Measurements from ENCODE around the gene DNAH2.

Gene DNAH2

GRCh38 chr17:7841396-7841914 lies 123.9 kb downstream of the DNAH2 start:
- peak; percentile 89 for DNase-seq

DNA sequence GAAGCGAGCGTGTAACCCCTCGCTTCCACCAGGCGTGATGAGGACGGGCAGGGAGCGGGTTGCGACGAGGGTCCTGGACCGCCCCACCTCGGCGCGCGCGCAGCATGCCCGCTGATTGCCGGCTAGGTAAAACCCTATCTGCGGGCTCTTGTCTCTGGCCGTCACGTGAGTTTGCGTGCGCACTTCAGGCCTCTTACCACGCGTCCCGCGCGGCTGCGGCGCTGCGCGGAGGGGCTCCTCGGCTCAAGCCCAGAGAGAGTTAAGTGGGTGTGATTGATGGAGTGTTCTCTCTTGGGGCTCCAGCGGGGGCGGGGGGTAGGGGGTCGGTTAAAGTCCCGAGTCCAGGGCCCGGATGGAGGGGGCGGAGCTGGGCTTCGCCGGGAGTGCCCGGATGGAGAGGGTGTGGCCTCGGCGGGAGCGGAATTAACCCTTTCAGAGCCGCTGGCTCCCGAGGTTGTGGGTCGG lies 124.4 kb downstream of the DNAH2 start:
- peak; percentile 97 for DNase-seq

- DNase-seq: peak; percentile 80
Measured at GRCh38 chr17:7842380-7843256, 125.1 kb downstream of the DNAH2 start.

GRCh38 chr17:7843257-7843535 lies 125.7 kb downstream of the DNAH2 start:
- DNase-seq: peak; percentile 68

DNA sequence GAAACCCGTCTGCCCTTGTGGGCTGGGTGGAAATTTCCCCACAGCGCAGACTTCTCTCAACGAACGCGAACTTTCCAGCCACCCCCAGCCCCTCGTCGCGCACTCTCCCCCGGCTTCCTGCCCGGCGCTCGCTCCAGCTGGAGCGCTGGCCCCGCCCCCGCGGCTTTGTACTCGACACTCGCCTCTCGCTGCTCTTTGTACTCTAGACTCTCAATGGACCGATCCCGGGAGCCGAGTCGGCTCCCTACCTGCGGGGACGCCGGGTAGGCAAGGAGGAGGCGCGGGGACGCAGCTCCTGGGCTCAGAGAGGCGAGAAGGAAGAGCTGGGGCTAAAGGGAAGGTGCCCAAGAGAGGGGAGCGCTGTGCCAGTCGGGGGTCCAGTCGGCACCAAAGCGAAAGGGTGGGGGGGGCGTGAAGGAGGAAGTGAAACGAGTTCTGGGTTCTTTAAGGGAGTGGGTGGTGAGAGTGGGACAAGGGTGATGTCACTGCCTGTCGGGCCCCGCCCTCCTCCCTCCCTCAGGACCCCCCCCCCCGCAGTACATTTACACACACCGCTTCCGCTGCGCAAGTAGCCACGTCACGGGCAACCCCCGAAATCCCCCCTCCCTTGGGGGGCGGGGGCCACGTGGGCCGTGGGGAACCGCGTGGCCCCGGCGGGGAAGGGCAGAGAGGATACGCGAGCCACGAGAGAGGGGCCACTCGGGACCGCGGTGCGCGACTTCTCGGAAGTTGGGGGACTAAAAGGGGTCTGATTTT lies 126.2 kb downstream of the DNAH2 start:
- DNase-seq: peak; percentile 93

DNA sequence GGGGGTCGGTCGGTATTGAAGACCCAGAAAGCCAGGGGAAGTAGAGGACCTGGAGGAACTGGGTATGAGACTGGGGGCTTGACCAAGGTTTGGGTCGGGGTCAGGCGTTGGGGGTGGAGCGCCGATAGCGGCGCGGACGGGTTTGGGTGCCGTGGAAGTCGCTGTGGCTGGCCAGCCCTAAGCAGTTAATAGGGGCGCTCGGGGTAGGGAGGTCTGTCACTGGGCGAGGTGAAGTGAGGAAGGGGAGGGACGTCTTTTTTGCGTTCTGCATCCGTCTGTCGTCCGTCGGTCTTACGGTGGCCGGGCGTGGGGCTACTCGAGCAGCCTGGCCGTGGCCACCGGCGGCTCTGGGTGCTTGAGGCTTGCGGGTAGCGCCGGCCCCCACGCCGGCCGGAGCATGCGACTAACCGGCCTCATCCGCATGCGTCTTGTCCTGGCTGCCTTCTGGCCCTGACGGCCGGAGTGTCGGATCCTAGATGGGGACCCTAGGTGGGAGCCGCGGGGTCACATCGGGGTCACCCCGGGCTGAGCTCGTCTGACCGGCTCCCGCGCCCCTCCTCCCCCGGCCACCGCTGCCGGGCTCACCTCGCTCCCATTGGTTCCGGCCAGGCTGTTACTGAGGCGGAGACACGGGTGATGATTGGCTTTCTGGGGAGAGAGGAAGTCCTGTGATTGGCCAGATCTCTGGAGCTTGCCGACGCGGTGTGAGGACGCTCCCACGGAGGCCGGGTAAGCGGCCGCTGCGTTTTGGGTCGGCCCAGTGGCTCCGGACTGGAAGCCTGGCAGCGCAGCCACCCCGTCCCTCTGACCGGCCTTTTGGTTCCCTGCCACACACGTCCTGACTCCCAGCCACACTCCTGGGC lies 127.0 kb downstream of the DNAH2 start:
- DNase-seq: peak; percentile 97

DNA sequence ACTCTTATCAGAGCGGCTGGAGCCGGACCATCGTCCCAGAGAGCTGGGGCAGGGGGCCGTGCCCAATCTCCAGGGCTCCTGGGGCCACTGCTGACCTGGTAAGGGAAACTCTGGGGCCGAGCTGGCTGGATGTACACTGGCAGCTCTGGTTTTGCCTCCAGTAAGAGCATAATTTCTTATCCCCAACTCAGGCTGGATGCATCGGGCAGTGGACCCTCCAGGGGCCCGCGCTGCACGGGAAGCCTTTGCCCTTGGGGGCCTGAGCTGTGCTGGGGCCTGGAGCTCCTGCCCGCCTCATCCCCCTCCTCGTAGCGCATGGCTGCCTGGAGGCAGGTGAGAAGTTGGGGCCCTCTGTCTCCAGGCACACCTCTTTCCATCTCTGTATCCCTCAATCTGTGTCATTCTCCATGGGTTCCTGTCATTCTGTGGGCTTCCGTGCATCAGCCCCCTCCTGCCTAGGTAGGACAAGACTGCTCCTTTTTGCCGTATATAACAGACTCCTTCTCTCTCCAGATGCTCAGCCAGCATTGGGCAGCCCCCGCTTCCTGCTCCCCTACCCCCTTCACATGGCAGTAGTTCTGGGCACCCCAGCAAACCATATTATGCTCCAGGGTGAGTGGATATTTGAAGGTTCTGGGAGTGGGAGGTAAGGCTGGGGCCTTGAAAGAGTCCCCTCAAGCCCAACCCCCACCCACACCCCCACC lies 128.0 kb downstream of the DNAH2 start:
- no peak for DNase-seq

DNA sequence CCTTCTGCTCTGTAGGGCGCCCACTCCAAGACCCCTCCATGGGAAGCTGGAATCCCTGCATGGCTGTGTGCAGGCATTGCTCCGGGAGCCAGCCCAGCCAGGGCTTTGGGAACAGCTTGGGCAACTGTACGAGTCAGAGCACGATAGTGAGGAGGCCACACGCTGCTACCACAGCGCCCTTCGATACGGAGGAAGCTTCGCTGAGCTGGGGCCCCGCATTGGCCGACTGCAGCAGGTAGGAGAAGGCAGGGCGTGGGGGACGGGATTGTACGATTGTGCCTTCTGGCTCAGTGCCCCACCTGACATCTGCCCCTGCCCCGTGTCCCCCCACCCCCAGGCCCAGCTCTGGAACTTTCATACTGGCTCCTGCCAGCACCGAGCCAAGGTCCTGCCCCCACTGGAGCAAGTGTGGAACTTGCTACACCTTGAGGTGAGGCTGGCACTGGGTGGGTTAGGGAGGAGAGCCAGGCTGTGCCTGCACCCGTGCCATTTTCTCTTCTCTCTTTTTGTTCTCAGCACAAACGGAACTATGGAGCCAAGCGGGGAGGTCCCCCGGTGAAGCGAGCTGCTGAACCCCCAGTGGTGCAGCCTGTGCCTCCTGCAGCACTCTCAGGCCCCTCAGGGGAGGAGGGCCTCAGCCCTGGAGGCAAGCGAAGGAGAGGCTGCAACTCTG lies 128.7 kb downstream of the DNAH2 start:
- no peak for DNase-seq

GRCh38 chr17:7846765-7847661 lies 129.5 kb downstream of the DNAH2 start:
- DNase-seq: no peak

- DNase-seq: no peak
Measured at GRCh38 chr17:7848131-7848579, 130.6 kb downstream of the DNAH2 start.

- DNase-seq: no peak
Measured at GRCh38 chr17:7848739-7849129, 131.2 kb downstream of the DNAH2 start.

- no peak for DNase-seq
Measured at GRCh38 chr17:7849130-7849750, 131.7 kb downstream of the DNAH2 start.

DNA sequence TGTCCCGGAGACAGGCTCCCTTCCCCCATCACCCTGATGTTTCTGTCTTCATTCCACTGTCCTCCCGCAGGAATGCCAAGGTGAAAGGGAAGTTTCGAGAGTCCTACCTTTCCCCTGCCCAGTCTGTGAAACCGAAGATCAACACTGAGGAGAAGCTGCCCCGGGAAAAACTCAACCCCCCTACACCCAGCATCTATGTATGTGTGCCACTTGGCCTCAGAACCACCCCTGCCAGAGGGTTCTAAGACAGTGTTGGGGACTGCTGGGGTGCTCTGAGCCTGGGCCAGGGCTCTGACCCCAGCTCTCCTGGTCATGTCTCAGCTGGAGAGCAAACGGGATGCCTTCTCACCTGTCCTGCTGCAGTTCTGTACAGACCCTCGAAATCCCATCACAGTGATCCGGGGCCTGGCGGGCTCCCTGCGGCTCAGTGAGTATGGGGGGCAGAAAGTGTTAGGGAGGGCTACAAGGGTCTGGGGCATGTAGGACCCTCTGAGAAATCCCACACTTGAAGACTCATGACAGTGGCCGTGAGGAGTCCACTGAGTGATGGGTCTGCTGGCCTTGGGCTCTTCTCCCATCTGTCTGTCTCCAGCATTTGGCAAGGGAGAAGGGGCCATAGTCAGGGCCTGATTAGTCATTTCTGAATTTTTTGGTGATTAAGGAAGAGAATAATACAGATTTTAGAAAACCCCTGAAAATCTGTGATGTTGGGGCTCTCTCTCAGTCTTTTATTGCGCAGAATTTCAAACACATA lies 132.4 kb downstream of the DNAH2 start:
- no peak for DNase-seq

- no peak for DNase-seq
Measured at GRCh38 chr17:7850701-7851437, 133.3 kb downstream of the DNAH2 start.

DNA sequence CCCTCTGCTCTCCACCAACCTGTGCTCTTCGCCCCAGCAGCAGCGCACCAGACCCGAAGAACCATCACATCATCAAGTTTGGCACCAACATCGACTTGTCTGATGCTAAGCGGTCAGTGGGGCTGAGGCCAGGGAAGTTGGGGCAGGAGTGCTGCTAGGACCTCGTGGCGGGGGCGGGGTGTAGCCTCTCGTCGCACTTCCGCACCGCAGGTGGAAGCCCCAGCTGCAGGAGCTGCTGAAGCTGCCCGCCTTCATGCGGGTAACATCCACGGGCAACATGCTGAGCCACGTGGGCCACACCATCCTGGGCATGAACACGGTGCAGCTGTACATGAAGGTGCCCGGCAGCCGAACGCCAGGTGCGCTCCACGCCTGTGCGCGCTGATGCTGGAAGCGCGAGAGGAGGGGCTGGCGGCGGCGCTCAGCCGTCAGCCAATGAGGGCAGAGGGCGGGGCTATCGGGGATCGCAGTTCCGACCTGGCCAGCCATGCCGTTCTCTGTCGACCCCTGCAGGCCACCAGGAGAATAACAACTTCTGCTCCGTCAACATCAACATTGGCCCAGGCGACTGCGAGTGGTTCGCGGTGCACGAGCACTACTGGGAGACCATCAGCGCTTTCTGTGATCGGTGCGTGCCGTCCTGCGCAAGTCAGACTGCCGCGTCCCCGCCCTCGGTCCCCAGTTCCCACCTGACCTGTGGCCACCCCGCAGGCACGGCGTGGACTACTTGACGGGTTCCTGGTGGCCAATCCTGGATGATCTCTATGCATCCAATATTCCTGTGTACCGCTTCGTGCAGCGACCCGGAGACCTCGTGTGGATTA lies 134.1 kb downstream of the DNAH2 start:
- DNase-seq: peak; percentile 97

DNA sequence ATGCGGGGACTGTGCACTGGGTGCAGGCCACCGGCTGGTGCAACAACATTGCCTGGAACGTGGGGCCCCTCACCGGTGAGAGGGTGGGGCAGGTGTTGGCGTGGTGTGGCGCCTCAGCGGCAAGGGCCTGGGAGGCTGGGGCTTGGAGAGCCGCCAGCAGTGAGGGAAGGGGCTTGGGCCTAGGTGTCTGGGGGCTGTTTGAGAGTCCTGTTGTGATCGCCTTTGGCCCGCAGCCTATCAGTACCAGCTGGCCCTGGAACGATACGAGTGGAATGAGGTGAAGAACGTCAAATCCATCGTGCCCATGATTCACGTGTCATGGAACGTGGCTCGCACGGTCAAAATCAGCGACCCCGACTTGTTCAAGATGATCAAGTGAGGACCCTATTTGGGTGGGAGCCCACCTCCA lies 134.7 kb downstream of the DNAH2 start:
- no peak for DNase-seq

DNA sequence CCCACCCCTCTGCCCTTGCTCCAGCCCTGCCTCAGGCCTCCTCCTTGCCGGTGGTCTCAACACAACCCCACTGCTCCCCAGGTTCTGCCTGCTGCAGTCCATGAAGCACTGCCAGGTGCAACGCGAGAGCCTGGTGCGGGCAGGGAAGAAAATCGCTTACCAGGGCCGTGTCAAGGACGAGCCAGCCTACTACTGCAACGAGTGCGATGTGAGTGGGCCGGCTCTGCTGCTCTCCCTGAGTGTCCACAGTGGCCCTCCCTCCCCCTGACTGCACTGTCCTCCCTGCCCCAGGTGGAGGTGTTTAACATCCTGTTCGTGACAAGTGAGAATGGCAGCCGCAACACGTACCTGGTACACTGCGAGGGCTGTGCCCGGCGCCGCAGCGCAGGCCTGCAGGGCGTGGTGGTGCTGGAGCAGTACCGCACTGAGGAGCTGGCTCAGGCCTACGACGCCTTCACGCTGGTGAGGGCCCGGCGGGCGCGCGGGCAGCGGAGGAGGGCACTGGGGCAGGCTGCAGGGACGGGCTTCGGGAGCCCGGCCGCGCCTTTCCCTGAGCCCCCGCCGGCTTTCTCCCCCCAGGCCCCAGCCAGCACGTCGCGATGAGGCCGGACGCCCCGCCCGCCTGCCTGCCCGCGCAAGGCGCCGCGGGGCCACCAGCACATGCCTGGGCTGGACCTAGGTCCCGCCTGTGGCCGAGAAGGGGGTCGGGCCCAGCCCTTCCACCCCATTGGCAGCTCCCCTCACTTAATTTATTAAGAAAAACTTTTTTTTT lies 135.6 kb downstream of the DNAH2 start:
- no peak for DNase-seq
